GM18519 (cell line): ENCODE measurements around the gene DPH7.
A peak's percentile ranks its signal among the peaks of the same experiment; 100 is the strongest.
"Not testable (repeated sequence)": the region's sequence is repeated elsewhere in the genome, so short reads cannot be mapped to it uniquely, and the experiment has no call there.

Experiments used
- ATAC-seq: cut with Tn5 transposase; IDR thresholded peaks from one replicate; pipeline ENCODE4 v1.9.1; 2021; ENCODE audit warnings: mild to moderate bottlenecking, moderate library complexity; ENCODE audit not compliant: unreplicated experiment, low FRiP score

Gene DPH7

DNA sequence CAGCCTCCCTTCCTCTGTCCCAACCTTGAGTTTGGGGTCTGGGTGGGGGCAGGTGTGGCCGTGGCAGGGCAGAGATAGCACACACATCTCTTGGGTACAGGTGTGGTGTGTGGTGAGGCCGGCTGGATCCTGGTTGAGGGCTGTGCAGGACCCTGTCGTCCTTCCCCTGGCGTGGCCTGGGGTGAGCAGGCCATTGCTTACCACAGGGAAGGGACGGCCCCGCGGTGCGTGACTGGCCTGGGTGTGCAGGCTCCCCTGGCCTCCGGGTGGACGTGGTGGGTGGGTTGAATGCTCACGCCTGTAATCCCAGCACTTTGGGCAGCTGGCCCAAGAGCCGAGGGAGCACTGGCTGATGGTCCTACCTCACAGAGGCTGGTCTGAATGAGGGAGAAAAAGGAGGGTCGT lies 28.0 kb upstream of the DPH7 start:
- no peak for ATAC-seq

- no peak for ATAC-seq
These were observed 27.4 kb upstream of the DPH7 start for GRCh38 chr9:137606005-137606621.

GRCh38 chr9:137605121-137606004 lies 26.6 kb upstream of the DPH7 start, which contains the start of gene ARRDC1:
Gene ARRDC1, plus strand, starts transcription at chr9:137605686. Its CDS starts 32 bp downstream, at chr9:137605718.
- ATAC-seq: no peak

DNA sequence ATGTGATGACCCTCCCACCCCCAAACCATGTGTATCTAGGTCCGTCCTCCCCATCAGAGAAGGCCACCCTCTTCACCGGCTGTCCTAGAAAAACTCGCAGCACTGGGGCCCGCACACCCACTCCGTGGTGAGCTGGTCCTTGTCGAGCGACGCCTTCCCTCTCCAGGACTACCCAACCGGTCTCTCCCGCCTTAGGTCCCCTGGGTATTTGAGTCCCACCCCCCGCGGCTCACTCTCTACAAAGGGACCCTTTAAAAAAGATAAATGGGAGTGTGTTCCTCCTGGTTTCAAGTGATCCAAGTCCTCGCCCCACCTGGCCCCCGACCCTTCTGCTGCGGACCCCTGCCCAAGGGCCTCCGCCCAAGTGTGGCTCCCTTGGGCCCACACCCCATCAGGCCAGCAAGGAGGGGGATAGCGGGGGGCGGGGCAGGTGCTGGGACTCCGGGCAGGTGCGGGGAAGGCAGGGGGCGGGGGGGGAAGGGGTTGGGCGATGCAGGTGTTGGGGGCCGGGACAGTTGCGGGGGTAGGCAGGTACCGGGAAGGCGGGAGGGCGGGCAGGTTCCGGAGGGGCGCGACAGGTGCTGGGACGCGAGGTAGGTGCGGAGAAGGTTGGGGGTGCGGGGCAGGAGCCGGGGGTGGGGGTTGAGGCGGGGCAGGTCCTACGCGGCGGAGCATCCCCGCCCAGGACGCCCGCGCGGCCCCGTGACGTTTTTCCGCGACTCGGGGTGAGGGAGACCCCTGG lies 25.8 kb upstream of the DPH7 start:
- no peak for ATAC-seq

DNA sequence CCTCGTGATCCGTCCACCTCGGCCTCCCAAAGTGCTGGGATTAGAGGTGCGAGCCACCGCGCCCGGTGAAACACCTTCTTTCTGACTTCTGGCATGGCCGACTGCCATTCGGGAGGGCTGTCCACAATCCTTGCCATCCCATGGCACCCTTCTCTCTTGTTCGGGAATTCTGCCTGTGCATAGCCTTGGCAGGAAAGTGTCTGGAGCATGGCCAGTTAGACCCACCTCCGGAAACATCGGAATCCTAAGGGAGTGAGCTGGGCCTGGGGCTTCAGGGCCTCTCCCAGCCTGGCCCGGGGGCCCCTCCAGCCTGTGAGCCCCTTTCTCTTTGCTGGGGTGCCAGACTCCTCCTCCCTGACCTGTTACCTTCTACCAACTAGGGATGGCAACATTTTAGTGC lies 25.2 kb upstream of the DPH7 start:
- ATAC-seq: no peak

DNA sequence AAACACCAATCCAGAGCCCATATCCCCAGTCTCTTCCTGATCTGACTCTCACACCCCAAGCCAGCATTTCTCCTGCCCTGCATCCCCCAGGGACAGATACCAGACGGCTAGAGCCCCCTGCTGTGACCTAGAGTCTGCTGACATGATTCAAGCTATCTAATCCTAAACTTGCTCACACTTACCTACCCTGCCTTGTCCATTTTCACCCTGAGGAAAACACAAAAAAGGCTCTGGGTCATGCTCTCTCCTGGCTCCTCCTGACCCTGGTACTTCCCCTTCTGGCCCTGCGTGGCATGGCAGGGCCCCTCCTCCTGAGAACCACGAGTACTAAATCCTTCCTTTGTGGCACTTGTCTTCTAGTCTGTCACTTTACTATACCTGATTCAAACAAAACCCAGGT lies 23.9 kb upstream of the DPH7 start:
- no peak for ATAC-seq

DNA sequence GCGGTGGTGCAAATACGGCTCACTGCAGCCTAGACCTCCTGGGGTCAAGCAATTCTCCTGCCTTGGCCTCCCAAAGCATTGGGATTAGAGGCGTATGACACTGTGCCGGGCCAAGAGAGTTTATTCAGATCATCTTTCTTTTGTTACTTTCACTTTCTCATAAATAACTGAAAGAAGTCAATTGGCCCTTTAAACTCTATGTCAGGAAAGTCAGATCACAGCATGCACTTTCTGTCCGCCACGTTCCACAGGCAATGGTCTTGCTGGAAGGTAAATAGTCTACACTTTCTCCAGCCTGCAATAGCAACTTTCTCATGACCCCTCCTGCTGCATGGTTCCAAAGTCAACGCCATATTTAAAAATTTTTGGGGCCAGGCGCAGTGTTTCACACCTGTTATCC lies 20.2 kb upstream of the DPH7 start:
- no peak for ATAC-seq

GRCh38 chr9:137596577-137596976 lies 17.9 kb upstream of the DPH7 start:
- ATAC-seq: not testable (repeated sequence)

DNA sequence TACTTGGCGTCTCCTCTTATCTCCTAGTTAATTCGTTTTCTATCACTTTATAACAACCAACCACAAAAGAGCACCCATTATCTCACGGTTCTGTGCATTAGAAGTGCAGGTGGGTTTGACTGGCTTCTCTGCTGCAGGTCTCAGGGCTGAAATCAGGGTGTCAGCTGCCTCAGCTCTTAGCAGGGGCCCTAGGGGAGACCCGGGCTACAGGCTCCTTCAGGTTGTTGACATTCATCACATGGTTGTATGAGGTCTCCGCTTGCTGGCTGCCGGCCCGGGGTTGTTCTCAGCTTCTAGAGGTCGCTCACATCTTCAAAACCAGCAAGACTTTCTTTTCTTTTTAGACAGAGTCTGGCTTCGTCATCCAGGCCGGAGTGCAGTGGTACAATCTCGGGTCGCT lies 14.5 kb upstream of the DPH7 start:
- no peak for ATAC-seq

DNA sequence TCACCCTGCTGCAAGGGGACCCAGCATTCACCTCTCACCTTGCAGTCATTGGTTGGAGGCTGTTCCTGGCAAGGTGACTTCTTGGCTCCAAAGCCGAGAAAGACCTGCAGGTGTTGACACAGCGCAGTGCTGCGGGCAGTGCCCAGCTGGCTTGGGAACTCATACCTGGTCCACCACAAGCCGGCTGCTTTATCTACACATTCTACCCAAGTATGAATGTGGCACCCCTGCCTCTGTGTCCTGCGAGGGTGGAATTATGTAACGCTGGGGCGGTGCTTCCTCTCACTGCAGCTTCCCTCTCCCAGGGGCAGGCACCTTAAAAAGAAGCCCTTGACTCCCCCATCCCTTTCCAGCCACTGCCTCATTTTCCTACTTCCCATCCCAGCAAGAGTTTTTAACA lies 14.0 kb upstream of the DPH7 start:
- ATAC-seq: no peak

DNA sequence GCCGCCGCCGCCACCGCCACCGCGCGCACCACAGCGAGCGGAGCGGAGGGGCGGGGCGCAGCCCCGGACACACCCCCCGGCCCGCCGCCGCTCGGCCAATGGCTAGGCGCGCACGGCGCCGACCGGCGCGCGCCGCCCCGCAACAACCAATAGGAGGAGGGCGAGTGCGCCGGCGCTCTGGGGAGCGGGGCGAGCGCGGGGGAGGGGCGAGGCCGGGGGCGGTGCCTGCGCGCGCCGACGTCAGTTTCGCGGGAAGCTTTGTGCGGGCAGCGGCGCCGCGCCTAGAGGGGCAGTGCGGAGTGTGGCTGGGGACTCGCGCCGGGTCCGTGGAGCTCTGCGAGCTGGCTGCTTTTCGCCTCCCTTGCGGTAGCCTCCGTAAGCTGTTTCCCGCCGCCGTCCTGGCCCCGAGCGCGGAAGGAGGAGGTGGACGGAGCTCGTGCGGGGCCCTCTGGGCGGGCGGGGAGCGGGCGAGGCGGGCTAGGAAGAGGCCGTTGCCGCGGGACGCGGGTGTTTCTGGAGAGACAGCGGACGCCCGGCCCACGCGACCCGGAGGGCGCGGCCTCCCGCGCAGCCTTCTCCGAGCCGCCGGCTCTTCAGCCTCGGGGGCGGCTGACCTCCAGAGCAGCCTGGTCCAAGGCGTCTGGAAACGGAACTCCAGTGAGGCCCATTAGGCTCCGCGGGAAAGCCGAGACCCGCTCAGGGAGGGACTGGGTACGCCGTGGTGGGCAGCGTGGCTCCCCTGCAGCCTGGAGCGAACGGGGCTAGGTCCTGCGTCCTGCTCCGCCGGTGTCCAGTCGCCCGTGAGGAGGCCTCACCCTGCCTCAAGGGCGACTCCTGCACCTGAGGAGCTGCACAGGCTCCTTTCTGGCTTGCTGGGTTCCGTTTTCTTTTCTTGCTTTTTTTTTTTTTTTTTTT lies 12.0 kb upstream of the DPH7 start, which contains the start of gene ZMYND19:
Gene ZMYND19 (minus strand): TSS at position 44 of the 915 bp plus-strand sequence. CDS start 249 bp downstream, outside the sequence.
- ATAC-seq: peak; percentile 74

DNA sequence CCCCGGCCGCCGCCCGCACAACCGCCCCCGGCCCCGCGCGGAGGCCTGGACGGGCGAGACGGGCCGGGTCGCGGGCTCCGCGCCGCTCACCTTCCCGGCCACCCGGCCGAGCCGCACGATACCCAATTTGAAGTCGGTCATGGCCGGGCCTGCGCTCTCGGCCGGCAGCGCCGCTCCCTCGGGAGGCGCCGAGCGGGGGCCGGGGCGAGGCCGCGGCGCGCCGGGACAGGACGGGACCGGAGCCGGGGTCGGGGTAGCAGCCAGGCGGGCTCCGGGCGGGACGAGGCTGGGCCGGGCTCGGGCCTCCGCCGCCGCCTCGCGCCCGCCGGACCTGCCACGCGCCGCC lies 11.4 kb upstream of the DPH7 start:
- ATAC-seq: peak; percentile 17

DNA sequence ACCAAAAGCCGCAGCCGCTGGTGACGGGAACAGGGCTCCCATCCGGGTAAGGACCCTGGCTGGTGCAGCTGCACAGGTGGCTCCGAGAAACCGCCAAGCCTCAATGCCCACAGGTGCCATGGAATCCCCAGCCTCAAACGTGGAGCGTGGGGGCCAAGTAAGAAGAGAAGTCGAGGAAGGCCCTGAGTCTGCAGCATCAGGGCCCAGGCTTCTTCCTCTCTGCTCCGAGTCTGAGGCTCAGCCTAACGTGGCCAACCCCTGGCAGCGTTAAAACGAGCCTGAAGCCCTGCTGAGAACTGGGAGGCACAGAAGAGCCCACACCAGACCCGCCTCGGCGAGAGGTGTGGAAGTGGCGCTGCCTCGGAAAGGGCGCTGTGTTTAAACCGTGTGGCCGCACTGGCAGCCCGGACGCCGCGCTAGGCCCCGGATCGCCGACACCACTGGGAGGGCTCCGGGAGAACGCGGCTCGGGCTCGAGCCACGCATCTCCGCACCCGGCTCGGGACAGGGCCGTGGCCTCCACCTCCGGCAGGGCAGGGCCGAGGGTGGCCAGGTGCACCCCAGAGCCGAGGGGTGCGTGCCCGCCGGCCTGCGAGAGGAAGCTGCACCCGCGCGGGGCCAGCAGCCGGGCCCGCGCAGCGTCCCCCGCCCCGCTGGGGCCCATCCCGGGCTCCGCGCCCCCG lies 10.9 kb upstream of the DPH7 start:
- peak; percentile 10 for ATAC-seq

DNA sequence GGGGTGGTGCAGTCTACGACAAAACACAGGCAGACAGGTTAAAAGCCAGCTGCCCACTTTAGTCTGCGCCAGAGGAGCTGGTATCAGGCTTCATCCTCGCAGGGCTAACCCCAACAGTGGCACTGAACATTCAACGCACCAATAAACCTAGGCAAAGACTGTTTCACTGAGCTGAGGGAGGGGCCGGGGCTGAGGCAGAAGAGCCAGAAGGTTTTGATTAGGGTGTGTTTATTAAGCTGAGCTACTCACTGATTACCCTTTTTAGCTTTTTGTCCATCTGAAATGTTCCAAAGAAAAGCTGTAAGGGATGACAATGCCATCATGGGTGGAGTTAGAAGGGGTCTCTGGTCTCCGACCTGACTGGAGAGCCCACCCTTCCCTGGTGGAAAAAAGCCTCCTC lies 10.2 kb upstream of the DPH7 start:
- ATAC-seq: no peak

GRCh38 chr9:137588311-137588710 lies 9.6 kb upstream of the DPH7 start:
- no peak for ATAC-seq

GRCh38 chr9:137586854-137587253 lies 8.1 kb upstream of the DPH7 start:
- ATAC-seq: no peak

- no peak for ATAC-seq
These were observed 5.2 kb upstream of the DPH7 start for GRCh38 chr9:137583957-137584356.

- no peak for ATAC-seq
These were observed 4.6 kb upstream of the DPH7 start for GRCh38 chr9:137583347-137583746.

DNA sequence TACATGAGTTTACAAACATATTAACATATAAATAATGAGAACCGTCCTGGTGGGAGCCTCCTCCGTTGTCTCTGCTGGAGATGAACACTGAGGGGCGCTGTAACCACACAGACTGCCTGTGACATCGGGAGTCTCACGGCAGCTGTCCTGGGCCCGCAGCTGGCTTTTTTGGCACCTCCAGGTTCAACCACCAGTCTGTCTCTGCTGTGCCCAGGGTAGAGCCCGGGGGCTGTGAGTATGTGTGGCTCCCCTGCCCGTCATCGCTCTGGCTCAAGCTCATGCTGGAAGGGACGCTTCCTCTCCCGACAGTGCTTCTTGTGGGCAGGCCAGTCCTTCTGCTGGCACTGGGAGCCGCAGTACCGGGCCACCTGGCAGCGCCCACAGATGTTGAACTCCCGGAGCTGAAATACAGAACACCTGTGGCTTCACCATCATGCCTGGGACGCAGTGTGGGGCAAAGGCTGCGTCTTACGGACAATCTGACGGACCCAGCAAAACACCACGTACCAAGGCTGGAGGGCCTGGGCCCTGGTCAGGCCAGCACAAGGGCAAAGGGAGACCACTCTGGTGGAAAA lies 3.6 kb upstream of the DPH7 start:
- no peak for ATAC-seq
